Upper lobe of left lung (tissue), 6 donors: ENCODE measurements around the gene FAM168B. TPM values are rescaled to one million over a fixed set of nuclear protein-coding genes. Genes with fewer than 3 reads are reported as not detected.
A peak's percentile ranks its signal among the peaks of the same experiment; 100 is the strongest.

Experiments
- ATAC-seq, 2 donors: fragments of 200-7000 bp; cut with Tn5 transposase; one replicate each; pipeline ENCODE4 v1.9.1; 2022; ENCODE audit warnings: mild to moderate bottlenecking in 2 of 2, moderate library complexity in 2 of 2; ENCODE audit not compliant: low FRiP score in 2 of 2
- DNase-seq, 2 donors: peaks; one replicate each; pipeline ENCODE4 v3.0.0-alpha.2; 2019 to 2020
- H3K27ac ChIP-seq, 4 donors: fragments of 200-600 bp; sonication (generic); one replicate each; pipeline ENCODE4 v1.5.1; 2016 to 2019
- H3K27me3 ChIP-seq, 4 donors: fragments of 200-600 bp; sonication (generic); one replicate each; pipeline ENCODE4 v1.5.1; 2017 to 2019
- H3K36me3 ChIP-seq, 4 donors: fragments of 200-600 bp; sonication (generic); one replicate each; pipeline ENCODE4 v1.5.1; 2016 to 2019
- H3K4me1 ChIP-seq, 4 donors: fragments of 200-600 bp; sonication (generic); one replicate each; pipeline ENCODE4 v1.5.1; 2018 to 2019
- H3K4me3 ChIP-seq, 4 donors: fragments of 200-600 bp; sonication (generic); one replicate each; pipeline ENCODE4 v1.5.1; 2017 to 2019; ENCODE audit warnings: mild to moderate bottlenecking in 2 of 4, moderate library complexity in 1 of 4
- H3K9me3 ChIP-seq, 4 donors: fragments of 200-600 bp; sonication (generic); one replicate each; pipeline ENCODE4 v1.5.1; 2018 to 2019
- EP300 ChIP-seq, 4 donors: sonication (generic); formaldehyde crosslinking; IDR thresholded peaks; one replicate each; pipeline ENCODE4 v1.5.1; 2017; ENCODE audit warnings: antibody characterized with exemption in 4 of 4, control low read depth in 2 of 4
- POLR2A ChIP-seq, 4 donors: fragments of 450-650 bp; IDR thresholded peaks; one replicate each; pipeline ENCODE4 v1.5.1; 2016 to 2017; ENCODE audit warnings: antibody characterized with exemption in 4 of 4, mild to moderate bottlenecking in 2 of 4
- POLR2AphosphoS5 ChIP-seq, 2 donors: sonication (generic); formaldehyde crosslinking; IDR thresholded peaks; one replicate each; pipeline ENCODE4 v1.5.1; 2017; ENCODE audit warnings: antibody characterized with exemption in 2 of 2
- WGBS, 2 donors: methylation state at CpG; one replicate each; pipeline ENCODE4 v1.1.5; 2017 to 2018; 5-methylcytosine and 5-hydroxymethylcytosine counted together
- total RNA-seq, 6 donors: library from RNA; depleted of rRNA in 4 of 6; stranded (reverse); fragments of >200 nt in 4 of 6; gene quantifications; one replicate each; pipeline versions ENCODE4 v1.1.0 to v1.2.1, GENCODE V29; 2016 to 2021
- TF ChIP-seq, protein P1 (sequence below), 6 experiments: fragments of 450-650 bp in 4 of 6; fragments of 200-600 bp in 2 of 6; sonication (generic) in 2 of 6; IDR thresholded peaks; one replicate each; pipeline ENCODE4 v1.5.1; 2016 to 2019; ENCODE audit warnings: antibody characterized with exemption in 6 of 6
- donor health status: DM: no; HTN: no; CAD: no; lungs with moderate emphysema.
- donor health status: DM: no; HTN: yes; CAD: no; lungs with severe emphysema.

FAM168B gene
- total RNA-seq, 6 donors from 2014 or later = 22.0 to 86.9 (median 72.8) TPM

DNA sequence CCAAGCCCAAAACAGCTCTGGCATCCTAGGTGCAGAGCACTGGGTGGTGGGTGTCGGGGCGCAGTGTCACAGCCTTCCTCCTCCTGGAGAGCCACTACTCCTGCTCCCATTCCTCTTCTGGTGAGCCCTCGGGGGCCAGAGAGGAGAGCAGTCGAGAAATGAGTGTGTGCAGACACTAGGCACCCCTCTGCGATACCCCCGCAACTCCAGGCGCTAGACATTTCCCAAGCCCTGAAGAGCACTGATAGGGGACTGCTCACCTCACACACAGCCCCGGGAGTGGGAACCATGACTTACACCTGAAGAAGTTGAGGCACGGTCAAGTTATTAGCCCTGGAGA is 54.2 kb downstream of the FAM168B start:
- peaks cover 0 to 13% (median 5%) of the 10 kb centered on the region in 4 donors for H3K27me3 ChIP-seq

DNA sequence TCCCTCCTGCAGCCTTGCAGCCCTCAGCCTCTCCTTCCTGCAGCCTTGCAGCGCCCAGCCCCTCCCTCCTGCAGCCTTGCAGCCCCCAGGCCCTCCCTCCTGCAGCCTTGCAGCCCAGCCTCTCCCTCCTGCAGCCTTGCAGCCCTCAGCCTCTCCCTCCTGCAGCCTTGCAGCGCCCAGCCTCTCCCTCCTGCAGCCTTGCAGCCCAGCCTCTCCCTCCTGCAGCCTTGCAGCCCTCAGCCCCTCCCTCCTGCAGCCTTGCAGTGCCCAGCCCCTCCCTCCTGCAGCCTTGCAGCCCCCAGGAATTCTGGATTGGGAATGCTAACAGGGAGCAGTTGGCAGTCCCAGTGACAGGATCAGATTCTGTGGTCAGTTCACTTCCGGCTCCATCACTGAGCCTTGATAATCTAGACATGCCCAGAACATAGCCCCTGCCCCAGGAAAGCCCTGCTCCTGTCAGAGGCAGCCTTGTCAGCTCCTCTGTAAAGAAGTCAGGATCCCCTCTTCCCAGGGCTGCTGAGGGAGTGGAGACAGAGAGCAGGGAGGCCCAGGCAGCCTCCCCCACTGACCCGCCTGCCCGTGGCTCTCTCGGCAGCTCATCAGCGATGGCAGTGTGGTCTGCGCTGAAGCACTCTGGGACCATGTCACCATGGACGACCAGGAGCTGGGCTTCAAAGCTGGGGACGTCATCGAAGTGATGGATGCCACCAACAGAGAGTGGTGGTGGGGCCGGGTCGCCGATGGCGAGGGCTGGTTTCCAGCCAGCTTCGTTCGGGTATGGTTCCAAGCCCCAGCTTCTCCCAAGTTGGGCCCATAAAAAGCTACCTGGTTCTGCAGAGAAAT is 54.8 kb downstream of the FAM168B start:
- Histone ChIP-seq H3K4me1 (peaks cover 0 to 34% (median 9%) of the 10 kb centered on the region in 4 donors), H3K36me3 (no peaks in the 10 kb centered on the region), H3K27ac (no peak overlapping the region), H3K27me3 (peaks cover 0 to 13% (median 5%) of the 10 kb centered on the region in 4 donors), H3K9me3 (no peaks in the 10 kb centered on the region), H3K4me3 (no peak overlapping the region)
- WGBS, 2 donors = 88 to 90% methylated on average over 6 to 17 of the region's 17 CpGs
- DNase-seq (peak in 1 of 2 donors; percentile 64), ATAC-seq (no peak)
- TF ChIP-seq EP300 (IDR thresholded peaks at IDR 0.05) (no peak), POLR2AphosphoS5 (IDR thresholded peaks at IDR 0.05) (no peak), POLR2A (IDR thresholded peaks at IDR 0.05) (no peak)
- TF ChIP-seq, protein P1, sequence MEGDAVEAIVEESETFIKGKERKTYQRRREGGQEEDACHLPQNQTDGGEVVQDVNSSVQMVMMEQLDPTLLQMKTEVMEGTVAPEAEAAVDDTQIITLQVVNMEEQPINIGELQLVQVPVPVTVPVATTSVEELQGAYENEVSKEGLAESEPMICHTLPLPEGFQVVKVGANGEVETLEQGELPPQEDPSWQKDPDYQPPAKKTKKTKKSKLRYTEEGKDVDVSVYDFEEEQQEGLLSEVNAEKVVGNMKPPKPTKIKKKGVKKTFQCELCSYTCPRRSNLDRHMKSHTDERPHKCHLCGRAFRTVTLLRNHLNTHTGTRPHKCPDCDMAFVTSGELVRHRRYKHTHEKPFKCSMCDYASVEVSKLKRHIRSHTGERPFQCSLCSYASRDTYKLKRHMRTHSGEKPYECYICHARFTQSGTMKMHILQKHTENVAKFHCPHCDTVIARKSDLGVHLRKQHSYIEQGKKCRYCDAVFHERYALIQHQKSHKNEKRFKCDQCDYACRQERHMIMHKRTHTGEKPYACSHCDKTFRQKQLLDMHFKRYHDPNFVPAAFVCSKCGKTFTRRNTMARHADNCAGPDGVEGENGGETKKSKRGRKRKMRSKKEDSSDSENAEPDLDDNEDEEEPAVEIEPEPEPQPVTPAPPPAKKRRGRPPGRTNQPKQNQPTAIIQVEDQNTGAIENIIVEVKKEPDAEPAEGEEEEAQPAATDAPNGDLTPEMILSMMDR (IDR thresholded peaks at IDR 0.05) = no peak

More for the DNA sequence above, 54.2 kb downstream of the FAM168B start:
- peaks cover 0 to 34% (median 9%) of the 10 kb centered on the region in 4 donors for H3K4me1 ChIP-seq
- no peak overlapping the region for H3K4me3 ChIP-seq
- H3K36me3 ChIP-seq = no peaks in the 10 kb centered on the region
- H3K9me3 ChIP-seq = no peaks in the 10 kb centered on the region
- H3K27ac ChIP-seq = no peak overlapping the region
- WGBS, 2 donors = 91 to 96% methylated on average over 9 of the region's 9 CpGs
- DNase-seq (no peak), ATAC-seq (no peak)
- no peak for TF ChIP-seq POLR2AphosphoS5 (IDR thresholded peaks at IDR 0.05)
- TF ChIP-seq, protein P1 (IDR thresholded peaks at IDR 0.05) = no peak
- TF ChIP-seq POLR2A (IDR thresholded peaks at IDR 0.05) = no peak
- no peak for TF ChIP-seq EP300 (IDR thresholded peaks at IDR 0.05)

DNA sequence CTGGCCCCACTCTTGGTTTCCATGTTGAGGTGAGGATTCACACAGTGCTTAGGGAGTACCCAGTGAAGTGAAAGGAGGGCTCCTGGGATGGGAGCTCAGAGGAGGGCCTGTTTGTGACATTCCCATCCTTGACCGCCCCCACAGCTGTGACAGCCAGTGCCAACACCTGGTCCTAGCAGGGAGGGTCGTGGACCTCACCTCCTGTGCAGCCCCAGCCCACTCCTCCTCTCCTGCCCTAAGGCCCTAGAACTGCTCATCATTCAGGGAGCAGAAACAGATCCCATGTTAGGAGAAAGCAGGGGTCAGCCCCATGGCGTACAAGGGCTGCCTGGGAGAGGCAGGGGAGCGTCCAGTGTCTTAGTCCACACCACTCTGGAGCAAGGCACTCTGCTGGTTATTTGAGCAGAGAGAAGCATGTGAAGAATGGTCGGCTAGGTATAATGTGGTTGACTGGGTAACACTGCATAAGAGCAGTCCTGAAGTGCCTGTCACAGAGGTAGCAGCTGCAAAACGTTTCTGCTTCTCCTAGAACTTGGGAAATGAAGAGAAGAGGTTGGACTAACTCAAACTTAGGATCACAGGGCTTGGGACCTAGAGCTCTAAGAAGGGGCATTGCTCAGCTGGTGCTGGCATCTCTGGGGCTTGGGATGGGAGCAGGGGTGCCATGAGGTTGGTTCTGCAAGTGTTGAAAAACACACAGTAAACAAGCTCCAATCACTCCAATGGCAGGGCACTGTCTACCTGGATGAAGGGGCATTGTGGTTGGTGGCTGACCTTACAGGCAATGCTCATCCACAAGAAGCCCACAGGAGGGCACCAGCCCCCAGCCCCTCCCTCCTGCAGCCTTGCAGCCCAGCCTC is 55.6 kb downstream of the FAM168B start:
- no peak for DNase-seq
- Histone ChIP-seq H3K27me3 (peaks cover 0 to 13% (median 5%) of the 10 kb centered on the region in 4 donors), H3K4me1 (peaks cover 0 to 34% (median 9%) of the 10 kb centered on the region in 4 donors), H3K4me3 (no peak overlapping the region), H3K27ac (no peak overlapping the region), H3K9me3 (no peaks in the 10 kb centered on the region), H3K36me3 (no peaks in the 10 kb centered on the region)
- 30 to 53% methylated on average over 5 to 6 of the region's 6 CpGs for WGBS, 2 donors
- ATAC-seq = no peak
- TF ChIP-seq EP300 (IDR thresholded peaks at IDR 0.05) (no peak), POLR2AphosphoS5 (IDR thresholded peaks at IDR 0.05) (no peak), POLR2A (IDR thresholded peaks at IDR 0.05) (no peak)
- TF ChIP-seq, protein P1 (IDR thresholded peaks at IDR 0.05) = no peak

DNA sequence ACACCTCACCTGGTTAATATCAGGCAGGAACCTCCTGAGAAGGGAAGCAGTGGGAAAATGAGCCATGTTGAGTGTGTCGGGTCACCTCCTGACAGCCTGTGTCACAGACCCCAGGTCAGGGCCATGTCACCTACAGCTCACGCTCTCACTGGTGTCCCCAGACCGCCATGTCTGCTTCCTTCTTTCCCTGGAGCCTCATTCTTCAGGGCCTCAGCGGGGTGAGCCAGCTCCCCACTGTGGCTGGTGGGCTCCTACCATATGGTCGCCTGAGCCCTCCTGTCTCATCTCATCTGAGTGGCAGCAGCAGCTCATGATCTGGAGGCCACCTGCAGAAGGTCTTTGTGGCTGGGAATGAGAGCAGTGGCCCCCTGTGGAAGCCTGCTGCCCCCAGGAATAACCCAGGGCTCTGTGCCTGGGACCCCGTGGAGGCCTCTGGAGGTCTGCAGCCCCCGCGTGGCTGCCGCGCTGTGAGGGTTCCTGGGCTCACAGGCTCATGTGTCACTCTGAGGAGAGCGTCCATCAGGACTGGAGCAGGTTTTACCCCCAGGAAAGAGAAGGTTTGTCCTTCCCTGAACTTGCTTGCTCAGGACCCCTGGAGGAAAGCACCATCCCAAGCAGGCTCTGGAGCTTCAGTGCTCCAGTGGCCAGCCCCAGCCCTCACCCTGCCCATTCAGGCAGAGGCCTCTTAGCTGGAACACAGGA is 56.4 kb downstream of the FAM168B start:
- no peak for DNase-seq
- H3K4me3 ChIP-seq = no peak overlapping the region
- H3K9me3 ChIP-seq = no peaks in the 10 kb centered on the region
- no peaks in the 10 kb centered on the region for H3K36me3 ChIP-seq
- TF ChIP-seq EP300 (IDR thresholded peaks at IDR 0.05) (no peak), POLR2A (IDR thresholded peaks at IDR 0.05) (no peak), POLR2AphosphoS5 (IDR thresholded peaks at IDR 0.05) (no peak)
- TF ChIP-seq, protein P1 (IDR thresholded peaks at IDR 0.05) = no peak
- no peak for ATAC-seq
- WGBS, 2 donors = 86% methylated on average over 11 of the region's 11 CpGs; no CpG with 5 or more reads in 1 of the 2 donors
- no peak overlapping the region for H3K27ac ChIP-seq
- H3K4me1 ChIP-seq = peaks cover 0 to 34% (median 9%) of the 10 kb centered on the region in 4 donors
- peaks cover 0 to 13% (median 5%) of the 10 kb centered on the region in 4 donors for H3K27me3 ChIP-seq
